ENCODE measurements around the gene TRPV4.

Gene TRPV4

GRCh38 chr12:109804820-109805761 lies 28.1 kb downstream of the TRPV4 start:
- DNase-seq = no peak

- DNase-seq = no peak
Measured at GRCh38 chr12:109803678-109804077, 29.5 kb downstream of the TRPV4 start.

- no peak for DNase-seq
Measured at GRCh38 chr12:109802828-109803227, 30.4 kb downstream of the TRPV4 start.

GRCh38 chr12:109800536-109800935 lies 32.7 kb downstream of the TRPV4 start:
- DNase-seq = no peak

GRCh38 chr12:109798691-109799090 lies 34.5 kb downstream of the TRPV4 start:
- no peak for DNase-seq

GRCh38 chr12:109797905-109798669 lies 35.1 kb downstream of the TRPV4 start:
- DNase-seq = no peak

GRCh38 chr12:109796057-109796456 lies 37.1 kb downstream of the TRPV4 start:
- no peak for DNase-seq

- no peak for DNase-seq
Measured at GRCh38 chr12:109795023-109795422, 38.2 kb downstream of the TRPV4 start.

- no peak for DNase-seq
Measured at GRCh38 chr12:109793826-109794501, 39.2 kb downstream of the TRPV4 start.

GRCh38 chr12:109793411-109793810 lies 39.8 kb downstream of the TRPV4 start:
- DNase-seq = no peak

- DNase-seq = no peak
Measured at GRCh38 chr12:109792992-109793391, 40.2 kb downstream of the TRPV4 start.

GRCh38 chr12:109789526-109790048 lies 43.6 kb downstream of the TRPV4 start:
- no peak for DNase-seq

- no peak for DNase-seq
Measured at GRCh38 chr12:109786799-109787198, 46.4 kb downstream of the TRPV4 start.

GRCh38 chr12:109785854-109786253 lies 47.3 kb downstream of the TRPV4 start:
- no peak for DNase-seq

- no peak for DNase-seq
Measured at GRCh38 chr12:109783965-109784244, 49.3 kb downstream of the TRPV4 start.

- DNase-seq = no peak
Measured at GRCh38 chr12:109783135-109783964, 49.8 kb downstream of the TRPV4 start.

- no peak for DNase-seq
Measured at GRCh38 chr12:109782326-109782703, 50.9 kb downstream of the TRPV4 start.

GRCh38 chr12:109781668-109782325 lies 51.4 kb downstream of the TRPV4 start:
- DNase-seq = no peak

- no peak for DNase-seq
Measured at GRCh38 chr12:109779382-109779781, 53.8 kb downstream of the TRPV4 start.

GRCh38 chr12:109778684-109779083 lies 54.5 kb downstream of the TRPV4 start:
- no peak for DNase-seq

- no peak for DNase-seq
Measured at GRCh38 chr12:109777544-109777943, 55.7 kb downstream of the TRPV4 start.

GRCh38 chr12:109776624-109777023 lies 56.6 kb downstream of the TRPV4 start:
- DNase-seq = no peak
